ENCODE data around the gene AQP2. TPM values are rescaled to one million over a fixed set of nuclear protein-coding genes. Genes with fewer than 3 reads are reported as not detected.

Gene AQP2
- total RNA-seq, 2 donors from 2014 or later: not detected

DNA sequence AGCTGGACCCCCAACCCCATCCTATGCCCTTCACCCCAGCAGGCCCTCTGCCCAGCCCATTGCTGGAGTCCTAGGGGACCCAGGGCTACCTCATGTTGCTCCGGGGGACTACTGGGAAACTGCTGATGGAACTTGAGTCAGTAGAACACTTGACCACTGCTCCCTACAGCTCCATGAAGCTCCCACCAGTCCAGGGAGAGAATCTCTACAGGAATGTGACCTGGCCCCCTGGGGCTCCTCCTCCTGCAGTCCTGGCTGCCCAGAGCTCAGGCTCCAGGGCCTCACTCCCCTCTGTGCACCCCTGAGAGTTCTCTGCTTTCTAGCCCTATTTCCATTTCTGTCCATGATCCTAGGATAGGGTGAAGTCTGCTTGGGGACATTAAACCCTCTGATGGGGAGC, 10.8 kb upstream of the AQP2 start:
- no peak overlapping the region for H3K27ac Mint-ChIP-seq
- no peaks in the 10 kb centered on the region for H3K36me3 Mint-ChIP-seq
- H3K4me1 Mint-ChIP-seq (ENCODE audit: low read depth in 2 of 2): peaks cover 0 to 4% of the 10 kb centered on the region in 2 donors
- DNase-seq (ENCODE audit: low spot score): no peak
- H3K4me3 Mint-ChIP-seq: no peak overlapping the region
- peaks cover 4 to 13% of the 10 kb centered on the region in 2 donors for H3K27me3 Mint-ChIP-seq
- peak in 1 of 2 donors; percentile 43 for ATAC-seq
- H3K9me3 Mint-ChIP-seq: no peaks in the 10 kb centered on the region

GRCh38 chr12:49941556-49942511, 8.7 kb upstream of the AQP2 start:
- no peak overlapping the region for H3K4me3 Mint-ChIP-seq
- peak overlapping the region in 1 of 2 donors; percentile 39 for H3K27ac Mint-ChIP-seq

GRCh38 chr12:49942512-49942893, 8.0 kb upstream of the AQP2 start:
- no peaks in the 10 kb centered on the region for H3K36me3 Mint-ChIP-seq
- ATAC-seq (no peak), DNase-seq (ENCODE audit: low spot score) (no peak)
- H3K27ac Mint-ChIP-seq: no peak overlapping the region
- no peak overlapping the region for H3K4me3 Mint-ChIP-seq
- peaks cover 0 to 3% of the 10 kb centered on the region in 2 donors for H3K27me3 Mint-ChIP-seq
- H3K9me3 Mint-ChIP-seq: no peaks in the 10 kb centered on the region
- peaks cover 14 to 20% of the 10 kb centered on the region in 2 donors for H3K4me1 Mint-ChIP-seq (ENCODE audit: low read depth in 2 of 2)

More at GRCh38 chr12:49941556-49942511, 8.7 kb upstream of the AQP2 start:
- Mint-ChIP-seq H3K9me3 (no peaks in the 10 kb centered on the region), H3K27me3 (peaks cover 0 to 3% of the 10 kb centered on the region in 2 donors), H3K36me3 (no peaks in the 10 kb centered on the region), H3K4me1 (ENCODE audit: low read depth in 2 of 2) (peaks cover 14 to 20% of the 10 kb centered on the region in 2 donors)
- no peak for DNase-seq (ENCODE audit: low spot score)
- ATAC-seq: no peak

DNA sequence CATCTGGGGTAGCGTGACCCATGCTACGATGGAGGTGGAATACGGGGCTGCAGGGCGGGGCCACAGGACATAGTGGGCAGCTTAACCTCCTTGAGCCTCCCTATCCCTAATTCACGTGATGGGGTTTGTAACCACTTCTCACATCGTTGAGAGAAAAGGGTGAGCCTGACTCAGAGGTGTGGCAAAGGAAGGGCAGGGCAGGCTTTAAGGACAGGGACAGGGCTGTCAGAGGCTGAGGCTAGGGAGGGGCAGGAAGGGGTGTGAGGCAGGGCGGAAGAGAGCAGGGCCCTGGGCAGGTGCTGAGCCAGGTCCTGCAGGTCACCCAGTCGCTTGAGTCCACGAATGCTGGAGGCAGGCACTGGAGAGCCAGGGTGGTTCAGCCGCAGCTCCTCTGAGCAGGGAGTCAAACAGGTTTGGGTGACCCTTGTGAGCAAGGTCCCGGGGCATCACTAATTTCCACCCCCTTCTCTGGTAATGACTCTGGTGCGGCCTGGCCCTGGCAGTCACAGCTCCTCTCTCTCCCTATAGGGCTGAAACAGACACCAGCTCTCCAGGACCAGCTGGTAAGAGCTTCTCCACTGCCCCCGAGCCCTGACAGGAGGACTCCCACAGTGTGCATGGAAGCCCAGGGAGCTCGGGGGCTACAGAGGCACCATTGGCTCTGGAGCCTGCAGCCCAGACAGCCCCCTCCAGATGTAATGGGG, 7.5 kb upstream of the AQP2 start:
- Mint-ChIP-seq H3K27me3 (peaks cover 0 to 7% of the 10 kb centered on the region in 2 donors), H3K9me3 (no peaks in the 10 kb centered on the region), H3K36me3 (no peaks in the 10 kb centered on the region), H3K4me3 (no peak overlapping the region), H3K27ac (no peak overlapping the region), H3K4me1 (ENCODE audit: low read depth in 2 of 2) (peaks cover 14 to 20% of the 10 kb centered on the region in 2 donors)
- ATAC-seq: no peak
- no peak for DNase-seq (ENCODE audit: low spot score)

DNA sequence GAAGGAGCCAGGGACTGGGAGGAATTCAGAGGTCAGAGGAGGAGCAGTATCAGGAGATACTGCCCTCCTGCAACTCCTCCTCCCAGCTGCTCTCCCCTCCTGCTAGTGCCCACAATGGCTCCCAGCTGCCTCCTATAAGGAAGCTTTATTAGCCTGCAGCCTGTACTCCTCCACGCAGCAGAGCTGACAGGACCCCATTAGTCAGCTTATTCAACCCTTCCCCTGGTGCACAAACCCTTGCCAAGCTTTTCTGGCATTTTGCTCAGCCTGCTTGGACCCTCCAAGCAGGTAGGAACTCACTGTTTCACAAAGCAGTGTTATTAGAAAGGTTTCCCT, 6.9 kb upstream of the AQP2 start:
- peaks cover 14 to 20% of the 10 kb centered on the region in 2 donors for H3K4me1 Mint-ChIP-seq (ENCODE audit: low read depth in 2 of 2)
- no peaks in the 10 kb centered on the region for H3K9me3 Mint-ChIP-seq
- no peak for ATAC-seq
- no peak overlapping the region for H3K4me3 Mint-ChIP-seq
- H3K27ac Mint-ChIP-seq: no peak overlapping the region
- peaks cover 0 to 7% of the 10 kb centered on the region in 2 donors for H3K27me3 Mint-ChIP-seq
- no peak for DNase-seq (ENCODE audit: low spot score)
- H3K36me3 Mint-ChIP-seq: no peaks in the 10 kb centered on the region

DNA sequence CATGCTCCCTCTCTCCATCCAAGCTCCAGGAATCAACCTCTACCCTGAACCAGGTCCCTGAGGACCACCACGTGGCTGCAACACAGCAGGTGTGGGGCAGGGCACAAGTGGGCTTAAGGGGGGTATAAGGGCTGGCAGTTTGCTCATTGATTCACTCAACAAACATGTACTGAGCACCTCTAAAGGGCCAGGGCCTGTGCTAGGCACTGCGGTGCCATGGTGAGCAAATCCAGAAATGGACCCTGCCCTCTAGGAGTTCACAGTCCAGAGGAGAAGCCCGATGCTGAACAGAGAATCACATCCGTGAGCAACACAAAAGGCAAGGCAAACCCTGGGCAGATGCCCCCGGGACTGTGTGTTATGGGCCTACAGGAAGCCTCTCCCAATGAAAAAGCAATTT, 6.5 kb upstream of the AQP2 start:
- H3K4me3 Mint-ChIP-seq: no peak overlapping the region

GRCh38 chr12:49944718-49945117, 5.8 kb upstream of the AQP2 start:
- Mint-ChIP-seq H3K36me3 (no peaks in the 10 kb centered on the region), H3K27me3 (peaks cover 0 to 14% of the 10 kb centered on the region in 2 donors), H3K9me3 (no peaks in the 10 kb centered on the region), H3K4me1 (ENCODE audit: low read depth in 2 of 2) (peaks cover 14 to 20% of the 10 kb centered on the region in 2 donors), H3K27ac (peak overlapping the region; percentile 77 to 87), H3K4me3 (peak overlapping the region; percentile 80)
- DNase-seq (ENCODE audit: low spot score) (no peak), ATAC-seq (no peak)

More for the DNA sequence above, 6.5 kb upstream of the AQP2 start:
- no peaks in the 10 kb centered on the region for H3K9me3 Mint-ChIP-seq
- H3K27ac Mint-ChIP-seq: peak overlapping the region; percentile 77 to 87
- peaks cover 14 to 20% of the 10 kb centered on the region in 2 donors for H3K4me1 Mint-ChIP-seq (ENCODE audit: low read depth in 2 of 2)
- DNase-seq (ENCODE audit: low spot score) (no peak), ATAC-seq (no peak)
- no peaks in the 10 kb centered on the region for H3K36me3 Mint-ChIP-seq
- H3K27me3 Mint-ChIP-seq: peaks cover 0 to 12% of the 10 kb centered on the region in 2 donors

DNA sequence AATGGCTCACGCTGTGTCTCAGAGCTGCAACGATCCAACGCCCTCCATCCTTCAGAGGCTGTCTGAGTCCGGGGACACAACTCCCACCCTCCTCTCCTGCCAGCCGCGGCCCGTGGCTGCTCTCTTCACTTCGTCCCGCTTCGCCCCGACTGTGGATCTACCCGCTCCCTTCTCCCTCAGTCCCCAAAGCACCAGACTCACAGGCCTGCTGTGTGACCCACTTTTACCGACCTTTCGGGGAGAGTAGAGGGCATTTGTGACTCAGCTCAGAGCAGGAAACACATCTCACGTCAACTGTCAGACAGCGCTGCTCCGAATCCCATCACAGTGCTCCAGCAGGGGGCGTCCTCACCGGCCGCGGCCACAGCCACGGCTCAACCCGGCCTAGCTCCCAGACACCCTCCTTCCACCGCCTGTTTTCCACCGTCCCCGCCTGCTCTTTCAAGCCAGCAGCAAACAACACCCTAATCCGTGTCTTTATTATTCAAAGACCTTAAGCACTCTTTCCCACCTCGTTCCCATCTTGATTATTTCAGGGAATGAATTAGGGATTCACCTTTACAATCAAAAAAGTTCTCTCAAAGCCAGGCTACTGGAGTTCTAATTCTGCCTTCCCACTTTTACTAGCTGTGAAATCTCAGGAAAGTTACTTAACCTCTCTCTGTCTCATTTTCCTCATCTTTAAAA, 5.0 kb upstream of the AQP2 start:
- Mint-ChIP-seq H3K9me3 (no peaks in the 10 kb centered on the region), H3K4me1 (ENCODE audit: low read depth in 2 of 2) (peaks cover 14 to 20% of the 10 kb centered on the region in 2 donors), H3K27ac (peak overlapping the region; percentile 77 to 87), H3K4me3 (peak overlapping the region; percentile 80), H3K27me3 (peaks cover 0 to 18% of the 10 kb centered on the region in 2 donors), H3K36me3 (no peaks in the 10 kb centered on the region)
- ATAC-seq (peak; percentile 92 to 95), DNase-seq (ENCODE audit: low spot score) (peak; percentile 85)

DNA sequence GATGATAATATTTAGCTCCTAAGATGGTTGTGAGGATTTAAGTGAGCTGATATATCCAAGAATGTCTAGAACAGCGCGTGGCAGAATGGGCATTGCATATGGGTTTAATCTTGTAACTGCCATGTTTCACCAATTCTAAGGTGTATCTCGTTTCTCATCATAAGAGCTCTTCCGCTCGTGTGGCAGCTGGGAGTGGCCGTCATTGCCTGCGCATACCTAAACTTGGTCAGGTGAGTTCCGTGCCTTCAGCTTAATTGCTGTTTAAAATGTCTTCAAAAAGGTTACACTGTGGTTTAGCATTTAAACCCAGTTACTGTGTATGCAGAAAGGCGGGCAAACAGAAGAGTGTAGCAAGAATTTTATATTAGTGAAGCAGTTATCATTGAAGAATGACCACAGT, 4.5 kb upstream of the AQP2 start:
- H3K9me3 Mint-ChIP-seq: no peaks in the 10 kb centered on the region
- DNase-seq (ENCODE audit: low spot score) (no peak), ATAC-seq (no peak)
- H3K27me3 Mint-ChIP-seq: peaks cover 0 to 18% of the 10 kb centered on the region in 2 donors
- peaks cover 14 to 20% of the 10 kb centered on the region in 2 donors for H3K4me1 Mint-ChIP-seq (ENCODE audit: low read depth in 2 of 2)
- no peaks in the 10 kb centered on the region for H3K36me3 Mint-ChIP-seq
- H3K4me3 Mint-ChIP-seq: peak overlapping the region; percentile 80
- H3K27ac Mint-ChIP-seq: peak overlapping the region; percentile 77 to 87

GRCh38 chr12:49946497-49946896, 4.0 kb upstream of the AQP2 start:
- Mint-ChIP-seq H3K4me3 (no peak overlapping the region), H3K27ac (peak overlapping the region in 1 of 2 donors; percentile 87), H3K36me3 (no peaks in the 10 kb centered on the region), H3K4me1 (ENCODE audit: low read depth in 2 of 2) (peaks cover 14 to 20% of the 10 kb centered on the region in 2 donors), H3K27me3 (peaks cover 0 to 18% of the 10 kb centered on the region in 2 donors), H3K9me3 (no peaks in the 10 kb centered on the region)
- DNase-seq (ENCODE audit: low spot score) (no peak), ATAC-seq (no peak)

- Mint-ChIP-seq H3K27ac (no peak overlapping the region), H3K4me1 (ENCODE audit: low read depth in 2 of 2) (peaks cover 14 to 20% of the 10 kb centered on the region in 2 donors), H3K9me3 (no peaks in the 10 kb centered on the region), H3K4me3 (no peak overlapping the region), H3K27me3 (peaks cover 0 to 18% of the 10 kb centered on the region in 2 donors), H3K36me3 (no peaks in the 10 kb centered on the region)
- ATAC-seq (no peak), DNase-seq (ENCODE audit: low spot score) (no peak)
Measured at GRCh38 chr12:49947593-49948226, 2.8 kb upstream of the AQP2 start.

GRCh38 chr12:49948866-49949845, 1.4 kb upstream of the AQP2 start:
- Mint-ChIP-seq H3K27me3 (peaks cover under 1 to 26% of the 10 kb centered on the region in 2 donors), H3K27ac (no peak overlapping the region), H3K4me1 (ENCODE audit: low read depth in 2 of 2) (peaks cover 14 to 20% of the 10 kb centered on the region in 2 donors), H3K9me3 (no peaks in the 10 kb centered on the region), H3K36me3 (no peaks in the 10 kb centered on the region), H3K4me3 (no peak overlapping the region)
- ATAC-seq (no peak), DNase-seq (ENCODE audit: low spot score) (no peak)
